Loucy (cell line): Measurements from ENCODE around the gene DLG2.
"Not testable (repeated sequence)": the region's sequence is repeated elsewhere in the genome, so short reads cannot be mapped to it uniquely, and the experiment has no call there.

Source experiments
- H2AFZ ChIP-seq: fragments of 200-600 bp; sonication (generic); 2 replicates; pipeline ENCODE4 v1.6.0; 2016; ENCODE audit warnings: antibody characterized with exemption, mild to moderate bottlenecking, low read length, moderate library complexity
- H3F3A ChIP-seq: fragments of 200-600 bp; 2 replicates; pipeline ENCODE4 v1.6.0; 2016; ENCODE audit warnings: antibody characterized with exemption, low read depth, mild to moderate bottlenecking
- H3K27me3 ChIP-seq: fragments of 200-600 bp; sonication (generic); 2 replicates; pipeline ENCODE4 v1.6.1; 2014; ENCODE audit warnings: low read length, mild to moderate bottlenecking; ENCODE audit not compliant: insufficient read depth, poor library complexity, severe bottlenecking
- H3K36me3 ChIP-seq: fragments of 200-600 bp; sonication (generic); 2 replicates; pipeline ENCODE4 v1.6.1; 2016; ENCODE audit warnings: low read length; ENCODE audit not compliant: insufficient read depth
- H3K4me1 ChIP-seq: fragments of 200-600 bp; sonication (generic); 2 replicates; pipeline ENCODE4 v1.5.1; 2014; ENCODE audit warnings: low read length, mild to moderate bottlenecking; ENCODE audit not compliant: insufficient read depth, poor library complexity, severe bottlenecking
- H3K4me2 ChIP-seq: fragments of 200-600 bp; sonication (generic); 2 replicates; pipeline ENCODE4 v1.6.0; 2014; ENCODE audit warnings: antibody characterized with exemption, low read length, low read depth, mild to moderate bottlenecking; ENCODE audit not compliant: poor library complexity, severe bottlenecking
- H3K4me3 ChIP-seq: fragments of 200-600 bp; sonication (generic); 2 replicates; pipeline ENCODE4 v1.5.1; 2014; ENCODE audit warnings: low read length, mild to moderate bottlenecking, mixed read lengths; ENCODE audit not compliant: poor library complexity, severe bottlenecking
- H3K79me2 ChIP-seq: fragments of 200-600 bp; sonication (generic); 2 replicates; pipeline ENCODE4 v1.6.1; 2014; ENCODE audit warnings: low read length; ENCODE audit not compliant: insufficient read depth
- H3K9ac ChIP-seq: fragments of 200-600 bp; sonication (generic); 2 replicates; pipeline ENCODE4 v1.6.0; 2014; ENCODE audit warnings: mild to moderate bottlenecking, low read depth, low read length, moderate library complexity; ENCODE audit not compliant: poor library complexity, severe bottlenecking
- H3K9me2 ChIP-seq: fragments of 200-600 bp; sonication (generic); replicated peaks from 2 replicates; pipeline ENCODE4 v1.6.1; 2016; ENCODE audit warnings: low read depth, low read length, mixed read lengths
- H3K9me3 ChIP-seq: fragments of 200-600 bp; sonication (generic); 2 replicates; pipeline ENCODE4 v1.6.1; 2014; ENCODE audit warnings: mild to moderate bottlenecking, antibody characterized with exemption, low read length, low read depth; ENCODE audit not compliant: insufficient read depth
- H4K20me1 ChIP-seq: fragments of 200-600 bp; sonication (generic); 2 replicates; pipeline ENCODE4 v1.6.0; 2014; ENCODE audit warnings: antibody characterized with exemption, low read length, mild to moderate bottlenecking; ENCODE audit not compliant: insufficient read depth, poor library complexity, severe bottlenecking
- CTCF ChIP-seq: fragments of 200-600 bp; sonication (generic); conservative IDR thresholded peaks from 2 replicates; pipeline ENCODE4 v1.5.1; 2014; ENCODE audit warnings: mild to moderate bottlenecking, antibody characterized with exemption, low read length
- EZH2phosphoT487 ChIP-seq: fragments of 200-600 bp; IDR thresholded peaks from 2 replicates; pipeline ENCODE4 v1.6.1; 2018; ENCODE audit warnings: antibody characterized with exemption, mild to moderate bottlenecking, moderate library complexity, borderline replicate concordance

The DLG2 gene

GRCh38 chr11:83734120-83734519 is 1893.0 kb downstream of the DLG2 start:
- TF ChIP-seq EZH2phosphoT487, result no peak
- no peak for TF ChIP-seq CTCF
- no peak overlapping the region for H3K9ac ChIP-seq

GRCh38 chr11:83731288-83731687 is 1895.9 kb downstream of the DLG2 start:
- not testable (repeated sequence) for H3K27me3 ChIP-seq, H3K9me2 ChIP-seq, H3K4me2 ChIP-seq, H3K9ac ChIP-seq, H2AFZ ChIP-seq, H3K9me3 ChIP-seq, H3K4me1 ChIP-seq, H3K79me2 ChIP-seq, H3K4me3 ChIP-seq, H3K36me3 ChIP-seq, H4K20me1 ChIP-seq, H3F3A ChIP-seq

More at GRCh38 chr11:83734120-83734519, 1893.0 kb downstream of the DLG2 start:
- H3K4me1 ChIP-seq, result no peaks in the 10 kb centered on the region
- no peak overlapping the region for H3K4me2 ChIP-seq
- H3K36me3 ChIP-seq, result no peaks in the 10 kb centered on the region
- no peaks in the 10 kb centered on the region for H3F3A ChIP-seq
- H3K9me2 ChIP-seq, result no peaks in the 10 kb centered on the region
- H2AFZ ChIP-seq, result no peak overlapping the region
- H4K20me1 ChIP-seq, result no peaks in the 10 kb centered on the region
- H3K4me3 ChIP-seq, result no peak overlapping the region
- H3K27me3 ChIP-seq, result no peaks in the 10 kb centered on the region
- no peaks in the 10 kb centered on the region for H3K9me3 ChIP-seq
- H3K79me2 ChIP-seq, result no peaks in the 10 kb centered on the region

- no peaks in the 10 kb centered on the region for H3K27me3 ChIP-seq
- no peaks in the 10 kb centered on the region for H3K9me3 ChIP-seq
- TF ChIP-seq EZH2phosphoT487 (no peak), CTCF (no peak)
- no peaks in the 10 kb centered on the region for H4K20me1 ChIP-seq
- H3F3A ChIP-seq, result no peaks in the 10 kb centered on the region
- no peak overlapping the region for H3K9ac ChIP-seq
- H3K4me3 ChIP-seq, result no peak overlapping the region
- H3K4me2 ChIP-seq, result no peak overlapping the region
- H3K79me2 ChIP-seq, result no peaks in the 10 kb centered on the region
- no peaks in the 10 kb centered on the region for H3K36me3 ChIP-seq
- H3K4me1 ChIP-seq, result no peaks in the 10 kb centered on the region
- no peaks in the 10 kb centered on the region for H3K9me2 ChIP-seq
- H2AFZ ChIP-seq, result no peak overlapping the region
Observed at GRCh38 chr11:83728281-83728680, 1898.9 kb downstream of the DLG2 start.

DNA sequence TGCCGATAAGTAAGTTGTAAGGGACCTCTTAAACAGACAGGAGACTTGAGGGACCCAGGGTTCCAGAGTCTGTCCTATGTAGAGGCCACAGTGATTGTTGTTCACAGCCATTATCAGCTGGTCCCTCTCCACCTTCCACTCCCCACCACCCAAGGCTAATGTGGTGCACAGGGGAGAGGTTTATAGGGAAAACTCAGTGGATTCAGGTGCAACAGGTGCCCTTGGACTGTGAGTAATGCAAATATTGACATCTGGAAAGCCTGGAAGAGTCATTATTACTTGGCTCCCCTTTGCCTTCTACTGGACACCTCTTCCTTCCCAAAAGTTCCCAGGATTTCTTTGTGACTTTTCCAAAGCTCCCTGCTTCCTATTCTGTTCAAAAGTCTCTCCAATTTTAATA is 1899.9 kb downstream of the DLG2 start:
- no peaks in the 10 kb centered on the region for H3K9me3 ChIP-seq
- no peaks in the 10 kb centered on the region for H3K4me1 ChIP-seq
- H3K27me3 ChIP-seq, result no peaks in the 10 kb centered on the region
- H3K79me2 ChIP-seq, result no peaks in the 10 kb centered on the region
- no peak overlapping the region for H3K9ac ChIP-seq
- no peaks in the 10 kb centered on the region for H3K9me2 ChIP-seq
- H3K4me2 ChIP-seq, result no peak overlapping the region
- H3F3A ChIP-seq, result no peaks in the 10 kb centered on the region
- no peaks in the 10 kb centered on the region for H4K20me1 ChIP-seq
- H2AFZ ChIP-seq, result no peak overlapping the region
- no peaks in the 10 kb centered on the region for H3K36me3 ChIP-seq
- no peak overlapping the region for H3K4me3 ChIP-seq
- no peak for TF ChIP-seq CTCF
- TF ChIP-seq EZH2phosphoT487, result no peak
